NCI-H82 treated with DMSO at 0.1 percent for 48 hours (cell line): ENCODE data around the gene P4HA1.
A peak's percentile ranks its signal among the peaks of the same experiment; 100 is the strongest.
"Not testable (repeated sequence)": the region's sequence is repeated elsewhere in the genome, so short reads cannot be mapped to it uniquely, and the experiment has no call there.

Experiments used
- DNase-seq: peaks from one replicate; lab custom pipeline; 2025; ENCODE audit not compliant: unreplicated experiment; lab: John Stamatoyannopoulos, UW

P4HA1 gene

DNA sequence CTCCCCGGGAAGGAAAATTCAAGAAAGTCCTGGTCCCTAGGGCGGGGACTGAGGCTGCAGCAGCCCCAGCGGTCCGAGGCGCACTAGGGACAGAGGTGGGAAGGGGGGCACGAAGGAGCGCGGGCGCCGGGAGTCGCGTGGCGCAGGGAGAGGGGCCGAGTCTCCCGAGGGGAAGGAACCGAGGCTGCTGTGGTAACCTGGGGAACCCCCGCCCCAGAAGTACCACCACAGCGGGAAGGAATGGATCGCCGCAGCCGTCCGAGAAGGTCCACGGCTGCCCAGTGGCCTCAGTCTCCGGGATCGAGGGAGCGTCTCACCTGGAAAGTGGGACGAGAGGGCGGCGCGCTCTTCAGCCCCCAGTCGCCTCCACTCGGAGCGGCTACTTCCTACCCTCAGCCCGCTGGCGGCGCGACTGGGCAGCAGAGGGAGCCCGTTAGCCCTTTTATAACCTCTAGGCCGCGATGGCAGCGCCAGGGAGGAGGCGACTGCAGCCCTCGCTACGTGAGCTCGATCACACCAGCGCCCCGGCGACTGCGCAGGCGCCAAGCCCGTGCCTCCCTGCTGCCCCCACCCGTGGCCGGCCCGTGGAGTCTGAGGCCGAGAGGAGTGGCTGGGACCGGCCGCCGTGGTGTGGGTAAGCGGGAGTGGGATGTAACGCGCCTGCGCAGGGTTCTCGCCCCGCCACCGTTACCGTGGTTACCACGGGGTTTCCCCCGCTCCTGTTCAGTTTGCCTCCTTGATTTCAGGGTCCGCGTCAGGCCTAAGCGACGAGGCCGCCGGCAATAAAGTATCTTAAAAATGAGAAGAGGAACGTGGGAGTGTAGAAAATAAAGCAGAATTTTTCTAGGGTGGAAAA lies at the start of gene P4HA1:
Gene P4HA1, minus strand, starts transcription at position 418 of the 856 bp plus-strand sequence. CDS start 21,983 bp downstream, outside the sequence.
- DNase-seq, result peak; percentile 83

DNA sequence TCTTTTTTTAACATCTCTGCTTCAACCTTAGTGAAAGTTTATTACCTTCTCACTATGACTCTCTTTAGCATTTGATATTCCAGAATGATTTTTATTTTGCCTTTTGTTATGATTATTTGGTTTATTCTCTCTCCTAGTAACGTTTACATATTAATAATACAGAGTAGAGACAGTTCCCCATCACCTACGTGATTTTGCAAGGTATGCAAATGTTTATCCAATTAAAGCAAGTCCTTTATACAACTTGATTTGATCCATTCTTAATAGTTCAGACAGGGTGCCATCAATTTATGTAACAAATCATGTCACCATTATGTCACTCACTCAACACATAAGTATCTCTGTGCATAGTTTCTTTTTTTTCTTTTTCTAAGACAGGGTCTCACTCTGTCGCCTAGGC lies 44.9 kb upstream of the P4HA1 start:
- no peak for DNase-seq

DNA sequence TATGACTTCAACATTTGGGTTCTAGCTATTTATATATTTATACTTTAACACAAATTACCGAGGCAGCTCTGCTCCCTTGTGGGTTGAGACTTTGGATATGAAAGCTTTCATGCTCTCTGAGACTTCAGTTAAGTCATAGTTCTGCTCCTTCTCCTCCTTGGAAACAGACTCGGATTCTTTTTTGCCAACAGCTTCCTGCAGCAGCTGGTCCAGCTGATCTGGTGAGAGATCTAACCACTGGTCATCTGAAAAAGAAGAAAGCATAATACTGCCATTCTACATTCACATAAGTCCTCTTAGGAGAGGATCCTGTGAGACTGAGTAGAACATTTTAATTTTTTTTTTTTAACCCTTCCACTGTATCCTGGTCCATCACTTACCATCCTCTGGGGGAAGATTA lies 42.6 kb upstream of the P4HA1 start:
- no peak for DNase-seq

DNA sequence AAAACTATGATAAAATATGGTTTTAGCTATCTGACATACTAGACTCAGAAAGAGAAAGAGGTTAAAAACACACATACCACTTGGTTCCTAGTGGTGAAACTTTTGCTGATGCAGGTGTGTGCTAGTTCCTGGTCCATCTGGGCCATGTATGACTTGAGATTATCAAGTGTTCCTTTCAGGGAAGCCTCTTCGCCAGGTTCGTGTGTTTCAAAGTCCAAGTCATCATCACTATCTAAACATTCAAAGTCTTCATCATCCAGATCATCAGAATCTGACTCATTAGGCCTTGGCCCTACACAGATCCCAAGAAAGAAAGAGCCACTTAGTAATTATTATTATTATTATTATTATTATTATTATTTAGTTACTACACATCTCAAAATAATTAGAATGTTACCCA lies 40.0 kb upstream of the P4HA1 start:
- no peak for DNase-seq

DNA sequence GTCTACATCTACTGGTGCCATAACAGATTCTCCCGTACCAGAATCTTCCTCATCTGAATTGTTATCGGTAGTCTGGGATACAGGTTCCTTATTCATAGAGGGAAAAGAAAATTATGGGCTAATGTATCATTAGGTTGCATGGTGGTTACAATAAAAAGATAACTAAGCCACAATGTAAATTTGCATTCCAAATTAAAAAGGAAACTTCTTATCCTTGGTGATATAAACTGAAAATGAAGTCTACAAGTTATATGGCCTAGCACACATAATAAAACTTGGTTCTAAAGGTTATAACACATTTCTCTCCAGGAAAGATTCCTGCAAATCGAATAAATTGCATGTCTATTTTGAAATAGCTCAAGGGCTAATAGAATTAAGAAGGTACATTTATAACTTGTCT lies 38.1 kb upstream of the P4HA1 start:
- no peak for DNase-seq

DNA sequence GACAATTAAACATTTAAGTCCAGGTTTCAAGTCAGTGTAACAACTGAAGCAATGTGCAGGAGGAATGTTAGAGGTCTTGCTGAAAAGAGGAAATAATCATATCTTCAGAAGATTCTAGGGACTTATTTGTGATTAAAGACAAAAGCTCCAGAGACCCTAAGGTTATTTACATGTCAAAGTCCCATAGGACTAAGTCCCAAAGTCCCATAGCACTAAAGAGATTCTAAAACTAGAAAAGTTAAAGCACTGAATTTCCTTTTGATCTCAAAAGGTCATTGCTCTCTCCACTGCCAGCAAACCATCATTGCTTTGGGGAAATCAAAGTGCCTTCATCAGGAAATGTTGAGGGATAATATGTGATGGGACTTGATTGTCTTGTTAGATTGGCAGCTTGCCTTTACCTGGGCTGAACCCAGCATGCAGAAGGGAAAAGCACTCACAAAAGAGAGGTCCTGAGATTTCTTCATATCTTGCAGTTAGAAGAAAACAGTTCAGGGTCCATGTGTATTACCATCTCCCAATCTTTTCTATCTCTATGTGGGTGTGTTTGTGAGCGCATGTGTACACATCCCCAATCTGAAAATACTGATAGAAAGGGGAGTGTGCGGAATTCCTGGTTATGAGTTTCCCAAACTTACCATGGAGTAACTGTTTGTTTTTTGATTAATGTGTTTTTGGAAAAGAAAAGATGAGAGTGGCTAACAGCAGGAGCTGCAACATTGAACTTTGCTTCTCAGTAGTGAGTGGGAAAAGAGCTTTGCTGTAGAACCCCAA lies 35.4 kb upstream of the P4HA1 start:
- DNase-seq, result no peak

DNA sequence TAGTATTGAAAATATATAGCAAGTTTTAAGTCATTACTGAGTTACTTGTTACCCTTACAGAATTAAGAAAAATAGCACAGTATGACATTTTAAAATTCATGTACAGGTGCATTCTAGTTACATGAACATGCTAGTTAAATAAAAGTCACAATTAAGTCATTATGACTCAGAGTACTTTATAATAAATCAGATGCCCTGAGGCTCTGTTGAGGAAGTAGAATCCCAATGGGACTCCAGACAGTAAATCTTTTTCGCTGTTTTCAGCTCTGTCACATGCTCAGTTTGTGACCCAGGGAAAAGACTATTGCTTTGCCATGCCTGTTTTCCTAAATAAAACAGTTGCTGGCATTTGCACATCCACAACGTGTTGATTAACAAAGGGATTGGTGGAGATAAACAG lies 34.6 kb upstream of the P4HA1 start:
- no peak for DNase-seq

DNA sequence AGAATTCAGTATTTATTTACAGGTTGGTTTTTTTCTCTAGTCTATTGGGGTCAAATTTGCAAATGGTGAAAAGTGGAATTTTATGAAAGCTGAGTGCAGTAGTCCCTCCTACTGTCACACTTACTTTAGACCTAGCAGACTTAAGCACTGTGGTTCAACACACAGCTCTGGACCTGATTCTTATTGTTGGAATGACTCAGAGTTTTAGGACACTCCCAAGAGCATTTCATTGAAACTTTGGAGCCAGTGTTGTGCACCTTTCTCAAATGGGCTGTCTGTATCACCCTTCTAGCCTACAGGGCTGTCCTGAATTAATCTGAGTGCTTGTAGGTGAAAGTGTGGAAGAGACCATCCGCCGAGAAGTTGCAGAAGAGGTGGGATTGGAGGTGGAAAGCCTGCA lies 29.7 kb upstream of the P4HA1 start:
- DNase-seq, result no peak

DNA sequence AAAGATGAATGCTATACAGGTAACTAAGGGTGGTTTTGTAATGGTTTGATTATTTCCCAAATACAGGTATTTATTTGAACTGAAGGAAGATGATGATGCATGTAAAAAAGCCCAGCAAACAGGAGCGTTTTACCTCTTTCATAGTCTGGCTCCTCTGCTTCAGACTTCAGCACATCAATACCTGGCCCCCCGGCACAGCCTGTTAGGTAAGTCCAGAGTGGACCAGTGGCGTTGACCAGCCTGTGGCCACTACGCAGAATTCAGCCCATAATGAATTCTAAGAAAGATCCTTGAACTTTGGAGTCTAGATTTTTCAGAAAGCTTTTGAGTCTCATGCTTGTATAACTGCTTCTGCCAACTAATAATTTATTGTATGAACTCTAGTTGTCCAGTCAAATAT lies 23.3 kb upstream of the P4HA1 start:
- no peak for DNase-seq

DNA sequence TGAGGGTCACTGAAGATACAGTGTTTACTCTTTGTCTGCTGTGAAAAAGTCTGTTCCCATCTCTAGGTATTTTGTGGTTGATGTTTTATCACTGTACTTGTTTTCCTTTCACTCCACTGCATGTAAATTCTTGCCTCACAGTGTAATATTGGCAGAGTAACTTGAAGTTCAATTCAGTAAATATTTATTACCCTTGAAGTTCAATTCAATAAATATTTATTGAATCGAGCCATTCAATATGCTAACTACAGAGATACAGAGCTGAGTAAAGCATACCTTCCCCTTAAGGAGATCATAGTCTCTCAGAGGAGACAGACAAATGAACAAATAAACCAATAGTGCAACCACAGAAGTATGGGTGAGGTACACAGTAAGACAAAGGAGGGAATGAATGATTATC lies 22.8 kb upstream of the P4HA1 start:
- no peak for DNase-seq

DNA sequence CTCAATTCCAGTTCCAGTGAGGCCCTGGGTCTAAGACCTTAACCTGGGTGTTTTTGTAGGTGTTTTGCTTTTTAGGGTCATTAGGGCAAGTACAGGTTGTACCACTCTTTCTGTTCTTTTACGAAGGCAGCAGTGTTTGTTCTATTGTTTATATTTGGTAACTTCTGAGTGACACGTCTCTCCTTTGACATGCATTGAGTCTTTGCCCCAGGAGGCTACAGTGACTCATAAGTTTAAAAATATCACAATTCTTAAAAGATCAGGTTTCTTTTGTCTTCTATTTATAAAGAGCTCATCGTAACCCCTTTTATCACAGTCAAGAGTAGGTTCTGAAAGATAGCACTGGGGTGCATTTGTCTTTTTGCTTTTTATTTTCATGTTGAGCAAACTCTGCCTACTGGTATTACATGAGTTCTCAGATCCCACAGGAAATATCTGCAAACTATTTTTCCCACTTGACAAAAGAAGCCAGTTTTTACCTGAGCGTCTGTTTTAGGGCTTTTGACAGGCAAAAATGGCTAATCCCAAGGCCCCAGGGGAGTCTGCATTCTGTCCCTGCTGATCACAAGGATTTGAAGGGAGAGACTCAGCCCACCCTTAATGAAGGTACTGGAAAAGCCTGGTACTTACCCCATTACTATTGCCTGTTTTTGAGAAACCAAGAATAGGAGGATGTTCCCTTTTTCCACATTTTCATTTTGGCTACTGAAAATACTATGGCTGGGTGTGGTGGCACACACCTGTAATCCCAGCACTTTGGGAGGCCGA lies 21.5 kb upstream of the P4HA1 start:
- no peak for DNase-seq

DNA sequence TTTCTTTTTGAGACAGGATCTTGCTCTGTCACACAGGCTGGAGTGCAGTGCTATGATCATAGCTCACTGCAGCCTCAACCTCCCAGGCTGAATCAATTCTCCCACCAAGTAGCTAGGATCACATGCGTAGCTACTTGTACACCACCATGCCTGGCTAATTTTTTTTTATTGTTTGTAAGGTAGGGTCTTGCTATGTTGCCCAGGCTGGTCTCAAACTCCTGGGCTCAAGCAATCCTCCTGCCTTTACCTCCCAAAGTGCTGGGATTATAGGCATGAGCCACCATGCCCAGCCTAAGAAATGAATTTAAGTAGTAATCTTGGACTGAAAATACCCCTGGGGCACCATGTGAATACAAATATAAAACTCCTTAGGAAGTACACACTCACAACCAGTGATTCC lies 19.4 kb upstream of the P4HA1 start:
- DNase-seq, result no peak

DNA sequence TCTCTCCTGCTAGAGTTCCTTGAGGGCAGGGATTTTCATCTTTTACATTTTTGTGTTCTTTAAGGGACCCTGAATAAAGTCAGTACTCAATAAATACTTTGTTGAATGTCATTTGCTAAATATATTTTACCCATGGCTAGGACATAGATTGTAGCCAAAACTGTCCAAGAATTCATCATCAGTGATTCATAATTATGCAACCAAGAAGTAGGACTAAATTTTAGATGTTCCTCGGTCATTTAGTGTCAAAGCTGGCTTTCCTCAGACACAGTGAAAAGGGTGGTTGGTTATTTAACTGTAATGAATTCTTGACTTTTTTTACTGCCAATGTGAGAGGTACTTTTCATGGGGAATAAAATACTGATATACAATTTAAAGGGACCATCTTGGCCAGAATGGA lies 16.9 kb upstream of the P4HA1 start:
- DNase-seq, result no peak

DNA sequence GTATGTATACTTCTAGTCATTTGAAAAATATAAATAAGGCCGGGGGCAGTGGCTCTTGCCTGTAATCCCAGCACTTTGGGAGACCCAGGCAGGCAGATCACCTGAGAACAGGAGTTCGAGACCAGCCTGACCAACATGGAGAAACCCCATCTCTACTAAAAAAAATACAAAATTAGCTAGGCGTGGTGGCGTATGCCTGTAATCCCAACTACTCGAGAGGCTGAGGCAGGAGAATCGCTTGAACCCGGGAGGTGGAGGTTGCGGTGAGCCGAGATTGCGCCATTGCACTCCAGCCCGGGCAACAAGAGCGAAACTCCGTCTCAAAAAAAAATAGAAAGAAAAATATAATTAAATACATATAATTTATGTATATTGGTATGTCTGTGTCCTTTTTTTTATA lies 15.4 kb upstream of the P4HA1 start:
- not testable (repeated sequence) for DNase-seq

DNA sequence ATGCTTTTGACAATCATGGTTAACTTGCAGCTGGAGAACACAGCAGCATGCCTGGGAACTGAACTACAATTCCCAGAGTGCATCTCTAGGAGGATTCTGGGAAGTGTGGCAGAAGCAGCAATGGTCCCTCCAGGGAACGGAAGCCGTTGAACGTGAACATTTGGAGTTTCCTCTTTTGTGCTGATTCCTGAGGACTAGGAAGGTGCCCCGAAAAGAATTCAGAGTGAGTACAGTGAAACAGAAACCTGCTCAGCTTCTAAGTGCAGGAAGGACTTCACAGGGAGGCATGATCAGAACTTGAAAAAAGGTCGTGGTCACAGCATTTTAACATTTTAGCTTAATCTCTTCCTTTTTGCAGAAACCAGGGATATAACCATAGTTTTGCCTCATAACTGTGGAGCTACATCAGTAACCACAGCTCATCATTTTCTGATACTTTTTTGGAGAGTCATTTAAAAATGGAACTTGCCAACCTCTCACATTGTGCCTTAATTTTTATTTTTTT lies 13.7 kb upstream of the P4HA1 start, which contains the start of gene NUDT13:
Gene NUDT13, plus strand, starts transcription at position 111 of the 505 bp plus-strand sequence. CDS start 3,911 bp downstream, outside the sequence.
- DNase-seq, result no peak

DNA sequence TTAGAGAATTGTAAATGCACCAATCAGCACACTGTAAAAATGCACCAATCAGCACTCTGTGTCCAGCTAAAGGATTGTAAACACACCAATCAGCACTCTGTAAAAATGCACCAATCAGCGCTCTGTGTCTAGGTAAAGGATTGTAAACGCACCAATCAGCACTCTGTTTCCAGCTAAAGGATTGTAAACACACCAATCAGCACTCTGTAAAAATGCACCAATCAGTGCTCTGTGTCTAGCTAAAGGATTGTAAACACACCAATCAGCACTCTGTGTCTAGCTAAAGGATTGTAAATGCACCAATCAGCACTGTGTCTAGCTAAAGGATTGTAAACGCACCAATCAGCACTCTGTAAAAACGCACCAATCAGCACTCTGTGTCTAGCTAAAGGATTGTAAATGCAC lies 12.6 kb upstream of the P4HA1 start:
- not testable (repeated sequence) for DNase-seq

DNA sequence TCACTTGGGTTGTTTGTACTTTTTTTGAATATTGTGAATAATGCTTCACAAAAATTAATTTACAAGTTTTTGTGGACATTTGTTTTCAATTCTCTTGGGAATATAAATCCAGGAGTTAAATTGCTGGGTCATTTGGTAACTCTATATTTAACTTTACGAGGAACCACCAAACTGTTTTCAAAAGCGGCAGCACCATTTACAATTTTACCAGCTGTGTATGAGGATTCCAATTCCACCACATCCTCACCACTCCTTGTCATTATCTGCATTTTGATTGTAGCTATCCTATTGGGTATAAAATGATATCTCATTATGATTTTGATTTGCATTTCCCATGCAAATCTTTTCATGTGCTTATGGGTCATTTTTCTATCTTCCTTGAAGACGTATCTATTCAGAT lies 9.6 kb upstream of the P4HA1 start:
- no peak for DNase-seq

DNA sequence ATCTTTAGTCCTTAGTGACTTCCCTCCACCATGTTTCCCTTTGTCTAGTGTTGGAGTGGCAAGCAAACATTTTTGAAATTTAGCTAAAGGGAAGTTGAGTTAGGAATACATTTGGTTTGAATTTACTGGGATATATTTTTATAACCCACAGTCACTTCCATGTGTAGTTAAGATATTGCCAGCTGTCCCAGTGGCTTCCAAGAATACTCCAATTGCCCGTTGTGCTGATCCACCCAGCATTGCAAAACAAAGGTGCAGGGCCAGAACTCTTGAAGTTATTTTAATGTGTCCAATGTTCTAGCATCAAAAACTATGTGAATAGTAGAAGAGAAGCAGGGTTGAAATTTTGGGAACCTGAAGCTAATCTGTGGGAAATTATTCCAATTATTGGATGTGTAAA lies 2.5 kb upstream of the P4HA1 start:
- DNase-seq, result no peak

DNA sequence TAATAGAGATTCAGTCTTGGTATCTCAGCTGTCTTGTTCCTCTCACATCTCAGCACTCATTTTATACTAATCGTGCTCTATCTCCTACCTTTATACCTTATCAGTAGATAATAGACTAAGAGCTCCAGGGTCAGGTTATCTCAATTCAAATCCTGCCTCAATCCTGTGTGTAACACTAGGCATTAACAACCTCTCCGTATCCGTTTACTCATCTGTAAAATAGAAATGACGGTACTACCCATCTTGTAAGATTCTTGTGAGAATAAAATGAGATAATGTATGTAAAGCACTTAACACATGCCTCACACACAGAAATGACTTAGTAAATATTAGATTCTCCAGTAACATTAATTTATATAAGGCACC lies 622 bp upstream of the P4HA1 start:
- peak; percentile 44 for DNase-seq

DNA sequence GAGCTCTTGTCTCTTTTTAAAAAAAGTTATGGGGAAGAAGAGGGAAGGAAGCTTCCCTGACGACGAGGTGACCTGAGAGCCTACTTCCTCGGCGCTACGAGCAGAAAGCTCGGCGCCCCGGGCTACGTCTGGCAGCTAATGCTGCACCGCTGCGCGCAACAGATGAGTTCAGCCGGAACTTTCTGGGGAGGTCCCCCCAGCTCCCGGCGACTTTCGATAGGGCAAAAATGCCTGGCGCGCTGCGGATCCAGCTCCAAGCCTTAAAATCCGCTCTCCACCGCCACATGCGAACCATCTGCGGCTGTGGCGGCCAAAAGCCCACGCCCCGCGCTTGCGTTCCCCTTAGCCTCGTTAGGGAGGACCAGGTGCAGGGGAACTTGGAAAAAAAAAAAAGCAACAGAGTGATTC lies 621 bp downstream of the P4HA1 start:
- DNase-seq, result peak; percentile 10

DNA sequence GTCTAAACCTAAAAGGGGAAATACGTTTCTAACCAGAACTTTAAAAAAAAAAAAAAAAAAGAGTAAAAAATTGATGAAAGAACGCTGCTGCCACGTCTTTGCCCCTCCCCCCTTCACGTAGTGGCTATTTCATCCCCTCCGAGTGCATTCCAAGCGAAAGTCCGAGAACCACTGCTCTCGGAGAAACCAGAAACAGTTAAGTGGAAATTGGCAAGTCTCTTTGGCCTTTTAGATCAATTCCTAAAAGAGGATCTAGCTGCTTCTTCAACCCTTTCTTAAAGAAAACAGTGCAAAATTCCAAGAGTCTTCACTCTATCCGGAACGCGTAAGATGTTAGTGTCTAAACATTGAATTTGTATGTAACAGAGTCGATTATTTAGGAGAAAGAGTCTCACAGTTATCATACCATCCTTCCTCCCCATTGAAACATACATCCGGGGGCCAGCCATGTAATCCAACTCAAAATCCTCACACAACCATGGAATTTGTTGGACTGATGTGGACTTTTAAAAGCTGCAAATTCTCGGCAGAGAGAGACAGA lies 1.1 kb downstream of the P4HA1 start:
- no peak for DNase-seq
